ENCODE measurements around the gene EBF3. TPM values are rescaled to one million over a fixed set of nuclear protein-coding genes. Genes with fewer than 3 reads are reported as not detected.

EBF3 gene
- total RNA-seq, 4 donors from 2014 or later, result 0.77 to 10.7 (median 6.0) TPM

DNA sequence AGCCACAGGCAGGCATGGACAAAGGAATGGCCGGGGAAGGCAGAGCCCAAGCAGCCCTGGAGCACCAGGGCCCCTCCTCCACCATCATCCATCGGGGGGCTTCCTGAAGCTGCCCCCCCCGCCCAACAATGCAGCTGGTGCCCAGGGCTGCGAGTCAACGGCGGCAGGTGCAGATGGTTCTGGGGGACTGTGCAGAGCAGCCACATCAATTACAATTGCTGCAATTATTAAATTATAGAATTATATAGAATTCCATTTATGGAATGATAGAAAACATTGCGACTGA, 28.3 kb downstream of the EBF3 start:
- no peaks in the 10 kb centered on the region for H3K4me1 ChIP-seq

DNA sequence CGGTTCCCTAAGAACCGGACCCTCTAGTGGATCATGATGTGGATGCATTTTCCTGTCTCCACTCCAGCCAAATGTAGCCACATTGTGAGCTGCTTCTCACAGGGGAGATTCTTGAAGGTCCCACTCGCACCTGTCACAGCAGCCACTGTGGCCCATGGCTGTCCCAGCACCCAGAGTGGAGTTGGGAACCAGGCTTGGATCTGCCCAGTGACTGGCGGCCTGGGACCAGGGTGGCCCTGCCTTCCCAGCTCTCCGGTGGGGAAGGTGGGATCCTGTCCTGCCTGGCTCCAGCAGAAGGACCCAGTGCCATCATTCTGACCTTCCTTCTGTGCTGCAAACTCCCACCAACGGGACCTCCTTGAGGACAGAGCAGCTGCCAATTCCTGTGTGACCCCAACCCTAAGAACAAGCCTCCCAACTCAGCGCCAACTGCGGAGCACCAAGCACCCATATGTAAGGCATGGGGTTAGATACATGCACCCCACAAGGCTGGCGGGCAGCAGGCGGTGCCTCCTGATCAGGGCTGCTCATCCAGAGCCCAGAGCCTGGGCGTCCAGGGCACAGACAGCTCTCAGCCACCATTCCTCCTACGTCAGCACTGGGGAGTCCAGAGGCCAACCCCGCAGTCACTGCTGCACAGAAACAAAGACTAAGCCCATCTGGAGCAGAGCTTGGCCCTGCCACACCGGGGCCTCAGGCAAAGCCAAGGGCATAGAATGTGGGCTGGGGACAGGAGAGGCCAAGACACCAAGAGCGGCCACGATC, 28.8 kb downstream of the EBF3 start:
- no peaks in the 10 kb centered on the region for H3K27me3 ChIP-seq
- no peaks in the 10 kb centered on the region for H3K36me3 ChIP-seq
- no peak overlapping the region for H3K4me3 ChIP-seq
- no peak for DNase-seq
- TF ChIP-seq POLR2A (IDR thresholded peaks at IDR 0.05), result no peak
- TF ChIP-seq, protein P1, sequence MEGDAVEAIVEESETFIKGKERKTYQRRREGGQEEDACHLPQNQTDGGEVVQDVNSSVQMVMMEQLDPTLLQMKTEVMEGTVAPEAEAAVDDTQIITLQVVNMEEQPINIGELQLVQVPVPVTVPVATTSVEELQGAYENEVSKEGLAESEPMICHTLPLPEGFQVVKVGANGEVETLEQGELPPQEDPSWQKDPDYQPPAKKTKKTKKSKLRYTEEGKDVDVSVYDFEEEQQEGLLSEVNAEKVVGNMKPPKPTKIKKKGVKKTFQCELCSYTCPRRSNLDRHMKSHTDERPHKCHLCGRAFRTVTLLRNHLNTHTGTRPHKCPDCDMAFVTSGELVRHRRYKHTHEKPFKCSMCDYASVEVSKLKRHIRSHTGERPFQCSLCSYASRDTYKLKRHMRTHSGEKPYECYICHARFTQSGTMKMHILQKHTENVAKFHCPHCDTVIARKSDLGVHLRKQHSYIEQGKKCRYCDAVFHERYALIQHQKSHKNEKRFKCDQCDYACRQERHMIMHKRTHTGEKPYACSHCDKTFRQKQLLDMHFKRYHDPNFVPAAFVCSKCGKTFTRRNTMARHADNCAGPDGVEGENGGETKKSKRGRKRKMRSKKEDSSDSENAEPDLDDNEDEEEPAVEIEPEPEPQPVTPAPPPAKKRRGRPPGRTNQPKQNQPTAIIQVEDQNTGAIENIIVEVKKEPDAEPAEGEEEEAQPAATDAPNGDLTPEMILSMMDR (IDR thresholded peaks at IDR 0.05), result no peak
- no peak overlapping the region for H3K27ac ChIP-seq
- no peaks in the 10 kb centered on the region for H3K9me3 ChIP-seq
- intact Hi-C loops (cut with DNase I; ENCODE audit: low total_unique reads), result no loop called here
- no peaks in the 10 kb centered on the region for H3K4me1 ChIP-seq

More for the DNA sequence above, 28.3 kb downstream of the EBF3 start:
- intact Hi-C loops (cut with DNase I; ENCODE audit: low total_unique reads), result no loop called here
- Histone ChIP-seq H3K36me3 (no peaks in the 10 kb centered on the region), H3K27me3 (no peaks in the 10 kb centered on the region), H3K27ac (no peak overlapping the region), H3K4me3 (no peak overlapping the region), H3K9me3 (no peaks in the 10 kb centered on the region)
- TF ChIP-seq, protein P1 (IDR thresholded peaks at IDR 0.05), result no peak
- TF ChIP-seq POLR2A (IDR thresholded peaks at IDR 0.05), result no peak
- DNase-seq, result no peak

DNA sequence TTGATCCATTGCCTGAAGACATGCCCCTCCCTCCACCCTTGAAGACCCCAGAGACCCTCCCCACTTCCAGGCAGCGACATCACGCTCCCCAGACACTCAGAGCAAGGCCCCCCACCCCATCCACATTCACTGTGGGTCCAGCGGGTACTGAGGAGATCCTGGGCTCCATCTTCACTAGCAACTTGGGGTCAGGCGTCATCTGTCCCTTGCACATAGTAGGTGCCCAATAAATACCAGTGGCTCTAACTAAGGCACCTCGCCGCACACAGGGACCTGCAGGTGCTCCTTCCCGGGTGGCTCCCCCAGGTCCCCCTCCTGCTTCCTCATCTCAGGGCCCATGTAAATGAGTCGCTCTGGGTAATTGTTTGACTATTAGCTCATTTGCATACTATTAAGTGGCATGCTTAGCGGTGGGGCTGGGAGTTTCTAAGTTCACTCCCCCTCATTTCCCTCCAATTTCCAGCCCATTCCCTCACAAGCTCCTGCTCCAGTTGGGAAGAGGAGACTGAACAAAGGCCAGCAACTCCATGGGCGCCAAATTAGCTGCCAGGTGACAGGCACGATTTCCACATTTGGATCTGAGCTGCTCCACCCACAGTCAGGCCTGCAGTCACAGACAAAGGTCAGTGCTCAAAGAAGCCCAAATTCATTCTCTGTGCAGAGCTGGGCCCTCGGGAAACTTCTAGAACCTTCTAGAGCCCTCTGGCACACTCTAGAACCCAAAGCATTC, 29.7 kb downstream of the EBF3 start:
- H3K36me3 ChIP-seq, result no peaks in the 10 kb centered on the region
- no peak overlapping the region for H3K4me3 ChIP-seq
- TF ChIP-seq POLR2A (IDR thresholded peaks at IDR 0.05), result no peak
- TF ChIP-seq, protein P1 (IDR thresholded peaks at IDR 0.05), result no peak
- H3K27me3 ChIP-seq, result no peaks in the 10 kb centered on the region
- no peak for DNase-seq
- intact Hi-C loops (cut with DNase I; ENCODE audit: low total_unique reads), result no loop called here
- no peaks in the 10 kb centered on the region for H3K4me1 ChIP-seq
- H3K9me3 ChIP-seq, result no peaks in the 10 kb centered on the region
- H3K27ac ChIP-seq, result no peak overlapping the region

- Histone ChIP-seq H3K4me1 (no peaks in the 10 kb centered on the region), H3K9me3 (no peaks in the 10 kb centered on the region), H3K27me3 (no peaks in the 10 kb centered on the region), H3K27ac (no peak overlapping the region), H3K36me3 (no peaks in the 10 kb centered on the region), H3K4me3 (no peak overlapping the region)
- TF ChIP-seq, protein P1 (IDR thresholded peaks at IDR 0.05), result no peak
- TF ChIP-seq POLR2A (IDR thresholded peaks at IDR 0.05), result no peak
- intact Hi-C loops (cut with DNase I; ENCODE audit: low total_unique reads), result no loop called here
- no peak for DNase-seq
Measured at GRCh38 chr10:129933456-129934092, 30.5 kb downstream of the EBF3 start.
